H1 (cell line): Measurements from ENCODE around the gene RNASE13. TPM values are rescaled to one million over a fixed set of nuclear protein-coding genes. Genes with fewer than 3 reads are reported as not detected.

Experiments used
- CTCF ChIA-PET: fragments of 300-600 bp; sonication (Branson Sonifier 250); formaldehyde crosslinking; loops from one replicate; lab custom pipeline; 2021; ENCODE audit not compliant: partially characterized antibody; lab: Charles Lee
- POLR2A ChIA-PET: fragments of 300-600 bp; sonication (Branson Sonifier 250); formaldehyde crosslinking; loops from one replicate; lab custom pipeline; 2021; ENCODE audit warnings: inconsistent platforms; ENCODE audit not compliant: partially characterized antibody; lab: Charles Lee
- DNase-seq, 2 experiments: peaks; one replicate each; pipeline versions ENCODE4 v3.0.0 to v3.0.0-alpha.2; 2010 to 2022; ENCODE audit warnings: low spot score in 2 of 2, low read depth in 1 of 2, mixed read lengths in 1 of 2
- FAIRE-seq: peaks from 2 replicates; lab custom pipeline; 2011; peaks lifted over from hg19 to GRCh38; lab: Jason Lieb, UNC
- H2AFZ ChIP-seq: 2 replicates; pipeline ENCODE4 v1.8.1; 2012; ENCODE audit warnings: low read length, inconsistent platforms
- H2AK5ac ChIP-seq: 2 replicates; pipeline ENCODE4 v1.6.1; 2013; ENCODE audit warnings: low read depth, low read length
- H2BK120ac ChIP-seq: replicated peaks from 2 replicates; pipeline ENCODE3; 2013; ENCODE audit warnings: low read depth, low read length, inconsistent platforms
- H2BK12ac ChIP-seq: 2 replicates; pipeline ENCODE4 v1.6.1; 2013; ENCODE audit warnings: low read depth, low read length
- H2BK15ac ChIP-seq: 2 replicates; pipeline ENCODE4 v1.6.1; 2013; ENCODE audit warnings: low read length
- H2BK20ac ChIP-seq: 2 replicates; pipeline ENCODE4 v1.6.1; 2013; ENCODE audit warnings: low read length
- H2BK5ac ChIP-seq: 2 replicates; pipeline ENCODE4 v1.6.1; 2013; ENCODE audit warnings: low read depth, low read length
- H3K14ac ChIP-seq: 2 replicates; pipeline ENCODE4 v1.6.1; 2013; ENCODE audit warnings: inconsistent platforms; ENCODE audit not compliant: insufficient read length
- H3K18ac ChIP-seq: 2 replicates; pipeline ENCODE4 v1.6.1; 2013; ENCODE audit warnings: low read length; ENCODE audit errors: extremely low read depth
- H3K23ac ChIP-seq: 2 replicates; pipeline ENCODE4 v1.6.1; 2013; ENCODE audit warnings: inconsistent platforms; ENCODE audit not compliant: insufficient read length
- H3K23me2 ChIP-seq: 2 replicates; pipeline ENCODE4 v1.6.1; 2013; ENCODE audit warnings: low read depth, low read length
- H3K27ac ChIP-seq: 2 replicates; pipeline ENCODE4 v1.6.1; 2011; ENCODE audit warnings: low read depth, low read length, inconsistent platforms
- H3K27me3 ChIP-seq, 4 experiments: replicated peaks in 1 of 4; 1 replicate in 1 of 4; 2 replicates in 3 of 4; pipeline versions ENCODE4 v1.6.1 to v1.8.1; 2011 to 2013; ENCODE audit warnings: low read length in 3 of 4, mild to moderate bottlenecking in 3 of 4, inconsistent platforms in 2 of 4, mixed read lengths in 2 of 4, moderate library complexity in 1 of 4; ENCODE audit not compliant: control insufficient read depth in 3 of 4, insufficient read depth in 3 of 4; ENCODE audit errors: extremely low read depth in 1 of 4
- H3K36me3 ChIP-seq, 4 experiments: 2 replicates each; pipeline versions ENCODE4 v1.6.1 to v1.8.1; 2011 to 2013; ENCODE audit warnings: mild to moderate bottlenecking in 4 of 4, low read length in 3 of 4, moderate library complexity in 2 of 4, control low read depth in 1 of 4, inconsistent platforms in 1 of 4; ENCODE audit not compliant: insufficient read depth in 4 of 4, control insufficient read depth in 2 of 4
- H3K4ac ChIP-seq: replicated peaks from 2 replicates; pipeline ENCODE3; 2013; ENCODE audit warnings: low read length, low read depth, mixed read lengths, inconsistent platforms; ENCODE audit not compliant: insufficient read length
- H3K4me1 ChIP-seq, 4 experiments: replicated peaks in 1 of 4; 1 replicate in 1 of 4; 2 replicates in 3 of 4; pipeline versions ENCODE4 v1.6.1 to v1.8.1; 2011 to 2013; ENCODE audit warnings: low read length in 3 of 4, inconsistent platforms in 2 of 4, mixed read lengths in 1 of 4; ENCODE audit not compliant: insufficient read depth in 4 of 4, control insufficient read depth in 3 of 4
- H3K4me2 ChIP-seq, 2 experiments: 2 replicates each; pipeline versions ENCODE4 v1.6.1 to v1.8.1; 2011 to 2013; ENCODE audit warnings: low read depth in 2 of 2, low read length in 2 of 2, control low read depth in 1 of 2, inconsistent platforms in 1 of 2, mild to moderate bottlenecking in 1 of 2; ENCODE audit not compliant: insufficient read depth in 1 of 2
- H3K4me3 ChIP-seq, 4 experiments: fragments of 200-600, 300-600 bp in 1 of 4; sonication (generic), shearing (Covaris generic), sonication (Bioruptor Twin) in 1 of 4; 2 replicates each; pipeline versions ENCODE4 v1.5.1 to v1.8.1; 2011 to 2016; ENCODE audit warnings: low read length in 4 of 4, low read depth in 3 of 4, control low read depth in 2 of 4, inconsistent platforms in 2 of 4, mild to moderate bottlenecking in 2 of 4, mixed read lengths in 1 of 4, moderate library complexity in 1 of 4; ENCODE audit not compliant: insufficient read depth in 2 of 4; ENCODE audit errors: extremely low read depth in 1 of 4
- H3K56ac ChIP-seq: replicated peaks from 2 replicates; pipeline ENCODE3; 2013; ENCODE audit warnings: low read depth, mild to moderate bottlenecking, mixed read lengths, low read length, inconsistent platforms; ENCODE audit not compliant: insufficient read length
- H3K79me1 ChIP-seq: 2 replicates; pipeline ENCODE4 v1.6.1; 2013; ENCODE audit warnings: low read depth, low read length, control low read depth
- H3K79me2 ChIP-seq, 2 experiments: 2 replicates each; pipeline versions ENCODE4 v1.6.1 to v1.8.1; 2012 to 2013; ENCODE audit warnings: low read length in 2 of 2, mild to moderate bottlenecking in 2 of 2, inconsistent platforms in 1 of 2; ENCODE audit not compliant: insufficient read depth in 2 of 2, control insufficient read depth in 1 of 2
- H3K9ac ChIP-seq, 4 experiments: replicated peaks in 1 of 4; 1 replicate in 1 of 4; 2 replicates in 3 of 4; pipeline versions ENCODE4 v1.6.1 to v1.8.1; 2011 to 2013; ENCODE audit warnings: low read depth in 3 of 4, low read length in 3 of 4, control low read depth in 2 of 4, mild to moderate bottlenecking in 2 of 4, moderate library complexity in 2 of 4, inconsistent platforms in 1 of 4; ENCODE audit errors: extremely low read depth in 1 of 4
- H3K9me3 ChIP-seq, 2 experiments: 2 replicates each; pipeline versions ENCODE4 v1.6.1 to v1.8.1; 2012 to 2013; ENCODE audit warnings: mild to moderate bottlenecking in 2 of 2, moderate library complexity in 2 of 2, control low read depth in 1 of 2, inconsistent platforms in 1 of 2, low read depth in 1 of 2, low read length in 1 of 2, mixed read lengths in 1 of 2; ENCODE audit not compliant: insufficient read depth in 2 of 2
- H4K20me1 ChIP-seq, 2 experiments: replicated peaks in 1 of 2; 2 replicates each; pipeline versions ENCODE3 to v1.8.1; 2011 to 2013; ENCODE audit warnings: inconsistent platforms in 2 of 2, low read length in 2 of 2, mild to moderate bottlenecking in 1 of 2; ENCODE audit not compliant: insufficient read depth in 2 of 2, control insufficient read depth in 1 of 2
- H4K5ac ChIP-seq: 2 replicates; pipeline ENCODE4 v1.6.1; 2013; ENCODE audit warnings: low read length, low read depth, mixed read lengths, inconsistent platforms; ENCODE audit not compliant: insufficient read length
- H4K8ac ChIP-seq: 2 replicates; pipeline ENCODE4 v1.8.0; 2013; ENCODE audit warnings: mild to moderate bottlenecking, moderate library complexity, low read length, inconsistent platforms; ENCODE audit not compliant: insufficient read depth; ENCODE audit errors: extremely low read depth
- H4K91ac ChIP-seq: replicated peaks from 2 replicates; pipeline ENCODE3; 2013; ENCODE audit warnings: low read length, mixed read lengths, inconsistent platforms; ENCODE audit not compliant: insufficient read length
- JUND ChIP-seq: IDR thresholded peaks from 2 replicates; pipeline ENCODE4 v1.6.1; 2011; ENCODE audit warnings: mild to moderate bottlenecking, improper control_type of control experiment, low read length
- KDM4A ChIP-seq: IDR thresholded peaks from one replicate; pipeline ENCODE4 v1.7.1; 2012; ENCODE audit warnings: low read depth, mild to moderate bottlenecking, moderate library complexity, low read length, inconsistent platforms; ENCODE audit not compliant: severe bottlenecking
- POU5F1 ChIP-seq: IDR thresholded peaks from 2 replicates; pipeline ENCODE4 v1.6.1; 2011; ENCODE audit warnings: low read depth, mild to moderate bottlenecking, low read length, moderate library complexity
- TEAD4 ChIP-seq: IDR thresholded peaks from 2 replicates; pipeline ENCODE4 v1.6.1; 2012; ENCODE audit warnings: low read depth, low read length, inconsistent platforms, mixed read lengths
- WGBS, 2 experiments: shearing (Covaris generic) in 1 of 2; methylation state at CpG; one replicate each; pipeline versions ENCODE4 v1.1.6 to v1.1.7; 2013 to 2015; ENCODE audit warnings: low lambda C conversion rate in 2 of 2, mixed read lengths in 2 of 2, inconsistent platforms in 1 of 2, low coverage in 1 of 2, missing lambda C conversion rate in 1 of 2; ENCODE audit not compliant: insufficient replicate concordance in 2 of 2, insufficient coverage in 1 of 2, insufficient read length in 1 of 2; ENCODE audit errors: extremely low coverage in 1 of 2, missing lambda C conversion rate in 1 of 2; 5-methylcytosine and 5-hydroxymethylcytosine counted together
- polyA plus RNA-seq, 7 experiments: library from polyadenylated mRNA; depleted of rRNA in 3 of 7; stranded (reverse) in 5 of 7; unstranded in 2 of 7; fragments of >200 nt in 5 of 7; fragments of 200-250 nt in 2 of 7; gene quantifications; 1 replicate in 5 of 7; 2 replicates in 1 of 7; 4 replicates in 1 of 7; pipeline versions ENCODE4 v1.2.1 to v1.2.3, GENCODE V29; 2011 to 2013; ENCODE audit warnings: missing spikeins in 2 of 7, mixed read lengths in 2 of 7
- total RNA-seq: library from RNA; stranded (reverse); fragmentation: NEBNext Ultra II Directional; extraction: Animal tissue kit (Norgen Biotek cat#: 25700); gene quantifications from 2 replicates; pipeline ENCODE4 v1.2.1, GENCODE V29; 2021

The RNASE13 gene
- total and polyA plus RNA-seq, 2 of the 8 experiments (the other 6 are each of a cell fraction or from before 2014, with no cell fraction given) = not detected

DNA sequence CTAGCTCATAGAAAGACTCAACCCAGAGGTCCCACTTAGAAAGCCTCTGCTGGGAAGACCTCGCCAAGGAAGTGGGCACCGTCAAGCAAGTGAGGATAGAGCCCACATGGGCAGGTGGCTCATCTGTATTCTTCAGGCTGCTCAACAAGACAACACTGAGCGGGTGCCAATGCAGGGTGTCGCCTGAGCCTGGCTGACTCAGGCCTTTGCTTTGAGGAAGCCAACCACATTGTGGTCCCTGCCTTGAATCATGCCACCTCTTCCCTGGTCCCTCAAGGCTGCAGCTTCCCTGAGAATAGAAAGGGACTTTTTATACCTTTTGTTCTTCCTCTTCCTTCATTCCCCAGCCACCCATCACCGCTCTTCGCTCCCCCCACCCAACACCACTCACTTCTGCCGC lies 2.1 kb upstream of the RNASE13 start:
- Histone ChIP-seq H3K9me3 (no peaks in the 10 kb centered on the region), H2BK5ac (no peak overlapping the region)
- 91% methylated on average over 7 of the region's 7 CpGs; no CpG with 5 or more reads in 1 of the 2 experiments for WGBS, 2 experiments
- TF ChIP-seq JUND (no peak), KDM4A (no peak), POU5F1 (no peak), TEAD4 (no peak)
- TF ChIP-seq, all 59 proteins: peak for 0
- Histone ChIP-seq H3K27ac (no peak overlapping the region), H3K9ac (no peak overlapping the region), H4K5ac (no peak overlapping the region), H3K14ac (no peak overlapping the region), H3K23me2 (peaks cover 2% of the 10 kb centered on the region; the same call in 1 of the 2 replicates), H2AFZ (no peak overlapping the region), H3K79me2 (no peaks in the 10 kb centered on the region), H3K4me3 (no peak overlapping the region), H3K56ac (no peak overlapping the region), H4K8ac (no peak overlapping the region), H2AK5ac (no peak overlapping the region), H2BK20ac (no peak overlapping the region), H2BK12ac (no peak overlapping the region), H3K27me3 (no peaks in the 10 kb centered on the region), H3K23ac (no peak overlapping the region), H2BK120ac (no peak overlapping the region), H3K4me1 (peaks cover 8 to 11% (median 10%) of the 10 kb centered on the region in 4 experiments; a peak in 6 of 7 replicates), H4K20me1 (no peaks in the 10 kb centered on the region), H4K91ac (no peak overlapping the region), H3K36me3 (no peaks in the 10 kb centered on the region), H3K79me1 (no peaks in the 10 kb centered on the region), H3K4ac (no peak overlapping the region), H2BK15ac (no peak overlapping the region), H3K4me2 (no peak overlapping the region), H3K18ac (no peak overlapping the region)
- ChIA-PET POLR2A (interaction anchor here (1.2 kb wide), 1 partner anchor 10 kb away, joined by 3 read pairs; no protein-coding TSS in a partner anchor), CTCF (interaction anchor here (0.8 to 8.8 kb wide), 9 partner anchors 9 to 67 kb away, joined by 3 to 152 read pairs (median 7); no protein-coding TSS in a partner anchor)
- no peak for FAIRE-seq
- DNase-seq = no peak
